OCI-LY1 (cell line): ENCODE measurements around the gene CNN3.

Experiments used
- EZH2 ChIP-seq: fragments of 200-600 bp; sonication (generic), shearing (Covaris generic); IDR thresholded peaks from 2 replicates; pipeline ENCODE4 v1.8.0; 2017; ENCODE audit warnings: borderline replicate concordance, mixed run types, mild to moderate bottlenecking, antibody characterized with exemption, low read length, moderate library complexity, mixed read lengths
- TF ChIP-seq, protein P1 (sequence below): fragments of 200-600 bp; sonication (generic), shearing (Covaris generic); IDR thresholded peaks from 2 replicates; pipeline ENCODE4 v1.5.1; 2017; ENCODE audit warnings: mild to moderate bottlenecking, antibody characterized with exemption, low read length, moderate library complexity, mixed read lengths

DNA sequence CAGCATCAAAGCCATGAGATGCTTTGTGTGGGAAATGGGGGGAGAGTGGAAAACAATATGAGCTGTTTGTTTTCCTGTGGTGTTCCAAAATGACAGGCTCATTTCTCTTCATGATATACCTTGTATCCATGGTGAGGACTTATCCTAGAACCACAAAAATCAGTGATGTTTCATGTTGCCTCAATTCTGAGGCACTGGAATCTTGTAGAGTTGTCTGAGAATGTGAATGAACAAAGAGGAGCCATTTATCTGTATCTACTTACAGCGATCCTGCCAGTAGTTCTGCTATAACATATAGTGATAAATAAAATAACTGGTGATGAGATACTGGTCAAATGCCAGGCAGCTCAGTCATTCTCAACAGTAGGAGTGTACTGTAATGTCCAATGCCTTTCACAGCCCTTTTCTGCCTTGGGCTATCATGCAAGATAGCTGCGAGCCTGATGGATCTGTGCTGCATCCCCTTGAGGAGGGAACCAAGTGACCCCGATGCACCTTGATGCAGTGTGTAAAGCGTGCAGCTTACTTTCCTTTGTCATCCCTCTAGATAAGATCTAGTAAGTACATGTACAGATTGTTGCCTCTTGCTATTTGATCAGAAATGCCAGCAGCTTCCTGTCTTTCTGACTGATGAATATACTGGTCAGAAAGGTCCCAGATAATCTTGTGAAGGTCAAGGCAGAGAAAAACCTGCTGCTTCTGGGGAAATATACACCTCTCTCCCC is 54.0 kb downstream of the CNN3 start:
- TF ChIP-seq, protein P1, sequence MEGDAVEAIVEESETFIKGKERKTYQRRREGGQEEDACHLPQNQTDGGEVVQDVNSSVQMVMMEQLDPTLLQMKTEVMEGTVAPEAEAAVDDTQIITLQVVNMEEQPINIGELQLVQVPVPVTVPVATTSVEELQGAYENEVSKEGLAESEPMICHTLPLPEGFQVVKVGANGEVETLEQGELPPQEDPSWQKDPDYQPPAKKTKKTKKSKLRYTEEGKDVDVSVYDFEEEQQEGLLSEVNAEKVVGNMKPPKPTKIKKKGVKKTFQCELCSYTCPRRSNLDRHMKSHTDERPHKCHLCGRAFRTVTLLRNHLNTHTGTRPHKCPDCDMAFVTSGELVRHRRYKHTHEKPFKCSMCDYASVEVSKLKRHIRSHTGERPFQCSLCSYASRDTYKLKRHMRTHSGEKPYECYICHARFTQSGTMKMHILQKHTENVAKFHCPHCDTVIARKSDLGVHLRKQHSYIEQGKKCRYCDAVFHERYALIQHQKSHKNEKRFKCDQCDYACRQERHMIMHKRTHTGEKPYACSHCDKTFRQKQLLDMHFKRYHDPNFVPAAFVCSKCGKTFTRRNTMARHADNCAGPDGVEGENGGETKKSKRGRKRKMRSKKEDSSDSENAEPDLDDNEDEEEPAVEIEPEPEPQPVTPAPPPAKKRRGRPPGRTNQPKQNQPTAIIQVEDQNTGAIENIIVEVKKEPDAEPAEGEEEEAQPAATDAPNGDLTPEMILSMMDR, result no peak
- no peak for TF ChIP-seq EZH2
